Cerebellar cortex (tissue), 1 donor: Measurements from ENCODE around the gene FA2H.

Experiments used
- DNase-seq: peaks from one replicate; pipeline ENCODE4 v3.0.0-alpha.2; 2015; ENCODE audit warnings: low spot score

Gene FA2H

DNA sequence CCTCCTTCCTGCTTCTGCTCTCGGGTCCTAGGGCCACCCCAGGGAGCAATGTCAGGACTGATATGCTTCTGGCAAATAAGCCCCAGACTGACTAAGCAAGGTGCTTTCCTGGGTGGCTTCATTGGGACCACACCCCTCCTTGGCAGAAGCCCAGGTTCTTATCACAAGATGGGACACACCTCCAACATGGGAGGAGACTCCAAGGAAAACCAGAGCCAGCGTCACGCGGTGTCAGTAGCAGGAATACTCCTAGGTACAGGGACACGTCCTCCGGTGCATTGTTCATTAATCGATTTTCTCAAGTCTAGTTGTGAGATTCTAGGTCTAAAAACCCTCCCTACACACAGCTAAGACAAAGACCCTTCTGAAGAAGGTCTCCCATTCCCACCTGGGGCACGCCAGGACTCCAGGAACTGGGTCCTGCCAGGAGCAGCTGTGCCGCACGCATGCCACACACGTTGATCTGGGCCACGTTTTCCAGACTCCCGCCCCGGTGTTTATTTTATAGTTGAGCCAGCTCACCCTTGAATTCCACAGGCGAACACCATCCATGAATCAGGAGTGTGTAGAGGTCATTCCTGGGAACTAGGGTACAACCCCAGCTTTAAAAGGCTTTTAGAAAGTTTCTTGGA is 30.8 kb downstream of the FA2H start:
- no peak for DNase-seq

DNA sequence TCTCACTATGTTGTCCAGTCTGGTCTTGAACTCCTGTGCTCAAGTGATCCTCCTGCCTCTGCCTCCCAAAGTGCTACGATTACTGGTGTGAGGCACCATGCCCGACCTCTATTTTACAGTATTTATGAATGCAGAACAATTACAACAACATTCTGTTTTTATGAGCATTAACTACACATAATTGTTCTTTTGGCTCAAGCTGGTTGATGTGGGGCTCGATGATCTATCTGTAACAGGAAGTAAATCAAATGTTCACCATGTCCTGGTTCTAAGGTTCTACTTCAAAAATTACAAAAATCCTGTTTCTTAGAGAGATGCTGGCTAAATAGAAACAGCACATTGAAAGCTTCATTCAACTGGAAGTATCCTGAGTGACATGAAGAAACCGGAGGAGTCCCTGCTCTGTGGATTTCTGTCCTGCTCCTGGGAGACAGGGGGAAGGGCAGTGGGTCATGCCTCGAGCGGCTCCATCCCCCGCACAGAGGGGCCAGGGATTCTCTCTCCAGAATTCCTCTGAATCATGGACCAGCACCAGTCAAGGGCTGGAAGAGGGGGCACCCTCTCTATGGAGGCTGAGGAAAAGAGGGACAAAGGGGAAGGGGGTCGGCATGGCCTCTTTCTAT is 31.5 kb downstream of the FA2H start:
- no peak for DNase-seq

DNA sequence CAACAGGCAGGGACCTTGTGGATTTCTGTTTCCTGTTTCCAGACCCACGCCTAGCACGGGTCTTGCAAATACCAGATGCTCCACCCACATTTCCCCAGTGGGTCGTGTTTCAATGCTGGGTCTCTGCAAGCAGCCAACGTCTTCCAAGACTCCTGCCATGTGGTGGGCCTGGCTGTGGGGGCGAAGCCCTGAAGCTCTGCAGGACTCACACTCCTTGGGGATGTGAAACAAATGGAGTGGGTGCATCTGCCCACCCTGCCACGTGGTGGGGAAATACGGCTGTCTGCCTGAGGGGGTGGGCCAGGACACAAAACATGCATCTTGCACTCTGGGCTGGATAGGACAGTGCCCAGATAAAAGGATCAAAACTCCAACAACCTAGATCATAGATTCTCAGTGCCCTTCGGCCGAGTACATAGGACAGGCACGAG is 32.6 kb downstream of the FA2H start:
- no peak for DNase-seq

DNA sequence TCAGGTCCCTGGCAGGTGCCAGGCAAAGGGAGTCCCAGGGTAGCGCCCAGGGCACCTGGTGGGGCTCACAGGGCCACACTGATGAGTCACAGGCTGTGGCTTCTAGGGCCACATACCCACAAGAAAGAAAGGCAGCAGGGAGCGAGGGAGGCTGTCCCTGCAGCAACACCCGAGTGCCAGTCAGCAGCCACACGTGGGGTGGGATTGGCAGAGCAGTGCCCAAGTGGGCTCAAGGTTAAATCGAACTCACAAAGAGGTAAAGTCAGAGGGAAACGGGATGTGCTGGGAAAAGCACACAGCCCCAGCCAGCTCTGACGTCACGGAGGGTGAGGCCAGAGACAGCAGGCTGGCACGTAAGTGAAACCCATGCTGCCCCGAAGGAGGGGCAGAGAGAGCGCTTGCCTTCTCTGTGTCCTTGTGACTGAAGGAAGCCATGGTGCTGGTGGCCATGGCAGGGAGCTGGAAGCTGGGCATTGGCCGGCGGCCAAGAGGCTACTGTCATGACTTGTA is 33.8 kb downstream of the FA2H start:
- peak; percentile 11 for DNase-seq

DNA sequence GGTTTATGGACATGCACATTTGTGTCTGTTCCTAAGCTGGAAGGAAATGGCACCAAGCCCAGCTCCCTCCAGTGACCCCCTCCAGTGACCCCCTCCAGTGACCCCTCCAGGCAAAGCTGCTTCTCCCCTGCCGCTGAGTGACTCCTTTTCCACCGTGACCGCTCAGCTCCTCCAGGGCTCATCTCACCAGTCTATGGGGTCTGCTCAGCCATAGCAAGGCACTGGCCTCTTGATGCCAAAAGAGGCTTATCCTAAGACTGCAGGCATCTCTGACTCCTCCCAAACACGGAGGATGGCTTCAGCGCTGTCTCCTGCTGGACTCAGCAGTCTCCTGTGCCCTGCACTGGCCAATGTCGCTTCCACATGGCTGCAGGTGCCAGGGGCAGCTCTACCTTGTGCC is 35.3 kb downstream of the FA2H start:
- DNase-seq = no peak

DNA sequence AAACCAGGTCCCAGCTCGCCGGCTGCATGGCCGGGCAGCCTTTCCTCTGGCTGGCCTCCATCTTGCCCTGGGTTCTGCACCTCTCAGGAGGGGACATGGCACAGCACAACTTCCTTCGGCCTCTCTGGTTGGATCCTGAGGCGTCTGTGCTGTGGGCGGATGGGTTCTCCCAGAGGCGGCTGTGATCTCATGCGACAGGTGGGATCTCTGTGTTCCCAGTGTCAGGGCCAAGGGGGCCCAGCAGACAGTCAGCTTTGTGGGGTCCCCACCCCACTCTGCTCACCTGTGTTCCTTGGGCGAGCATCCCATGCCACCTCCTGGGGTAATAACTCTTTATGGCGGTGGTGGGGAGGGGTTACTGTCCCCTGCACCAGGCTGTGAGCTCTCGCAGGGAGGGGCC is 35.8 kb downstream of the FA2H start:
- DNase-seq = no peak

DNA sequence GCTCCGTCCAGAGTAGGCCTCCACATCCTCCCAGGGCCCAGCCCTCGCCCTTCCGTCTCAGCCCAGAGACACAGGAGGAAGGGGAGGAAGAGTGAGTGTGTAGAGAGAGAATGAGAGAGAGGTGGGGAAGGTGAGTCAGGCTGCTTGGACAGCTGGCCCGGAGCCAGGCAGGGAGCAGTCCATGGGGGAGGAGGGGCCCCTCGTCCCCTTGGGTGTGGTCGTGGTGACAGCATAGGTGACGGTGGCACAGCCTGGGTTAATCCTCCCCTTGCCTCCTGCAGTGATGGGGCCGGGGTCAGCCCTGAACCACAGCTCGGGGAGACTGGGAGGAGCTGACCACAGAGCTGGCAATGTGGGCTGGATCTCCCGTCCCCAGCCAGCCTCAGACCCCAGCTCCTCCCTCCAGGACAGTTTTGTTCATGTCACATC is 36.5 kb downstream of the FA2H start:
- no peak for DNase-seq

DNA sequence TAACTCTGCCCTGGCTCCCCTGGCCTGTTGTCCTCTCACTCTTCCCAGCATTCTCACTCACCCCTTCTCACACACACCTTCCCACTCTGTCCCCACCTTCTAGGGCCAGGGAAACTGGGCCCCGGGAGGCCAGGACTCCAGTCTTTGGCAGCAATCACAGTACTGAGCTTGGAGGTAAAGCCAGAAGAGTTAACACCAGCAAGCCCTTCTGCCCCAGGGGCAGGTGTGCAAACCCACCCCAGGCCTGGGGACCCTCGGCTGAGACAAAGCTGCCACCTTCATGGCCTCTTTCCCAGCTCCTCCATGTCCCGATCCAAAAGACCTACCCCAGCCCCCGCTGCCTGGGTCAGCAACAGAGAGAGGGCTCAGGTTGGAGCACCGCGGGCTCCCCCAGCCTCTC is 37.1 kb downstream of the FA2H start:
- no peak for DNase-seq

DNA sequence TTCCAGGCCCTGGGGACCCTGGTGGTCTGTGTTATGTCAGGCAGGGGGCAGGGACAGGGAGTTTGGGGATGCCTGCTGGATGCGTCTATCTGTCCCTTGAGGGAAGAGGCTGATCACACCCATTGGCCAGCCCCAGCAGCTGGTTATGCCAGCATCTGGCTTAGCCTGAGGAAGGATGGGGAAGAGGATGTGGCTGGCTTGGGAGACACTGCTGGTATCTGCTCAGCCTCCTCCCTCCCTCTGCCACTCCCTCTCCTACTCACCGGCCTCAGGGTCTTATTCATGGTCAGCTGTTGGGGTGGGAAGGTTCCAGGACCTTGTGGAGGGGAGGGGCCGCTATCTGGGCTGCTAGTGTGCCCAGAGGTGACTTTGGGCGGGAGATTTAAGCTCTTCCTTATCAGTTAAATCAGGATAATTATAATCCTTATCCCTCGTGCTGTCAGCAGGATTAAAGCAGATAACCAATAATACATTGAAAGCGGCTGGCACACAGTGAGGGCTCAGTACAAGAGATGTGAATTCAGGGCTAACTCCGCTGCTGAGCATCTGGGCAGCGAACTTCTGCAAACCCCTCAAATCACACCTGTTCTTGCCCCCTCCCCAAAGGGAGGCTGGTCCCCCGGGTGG is 38.0 kb downstream of the FA2H start:
- DNase-seq = no peak

DNA sequence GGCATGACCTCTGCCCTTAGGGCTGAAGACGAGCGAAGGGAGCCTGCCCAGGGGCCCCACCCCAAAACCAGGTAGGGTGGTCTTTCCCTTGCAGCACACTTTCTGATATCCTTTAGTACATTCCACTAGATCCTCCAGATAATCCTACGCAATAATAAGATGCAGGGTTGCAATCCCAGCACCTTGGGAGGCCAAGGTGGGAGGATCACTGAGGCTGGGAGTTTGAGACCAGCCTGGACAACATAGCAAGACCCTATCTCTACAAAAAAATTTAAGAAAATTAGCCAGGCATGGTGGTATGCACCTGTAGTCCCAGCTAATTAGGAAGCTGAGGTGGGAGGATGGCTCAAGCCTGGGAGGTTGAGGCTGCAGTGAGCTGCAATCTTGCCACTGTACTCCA is 39.1 kb downstream of the FA2H start:
- DNase-seq = no peak

DNA sequence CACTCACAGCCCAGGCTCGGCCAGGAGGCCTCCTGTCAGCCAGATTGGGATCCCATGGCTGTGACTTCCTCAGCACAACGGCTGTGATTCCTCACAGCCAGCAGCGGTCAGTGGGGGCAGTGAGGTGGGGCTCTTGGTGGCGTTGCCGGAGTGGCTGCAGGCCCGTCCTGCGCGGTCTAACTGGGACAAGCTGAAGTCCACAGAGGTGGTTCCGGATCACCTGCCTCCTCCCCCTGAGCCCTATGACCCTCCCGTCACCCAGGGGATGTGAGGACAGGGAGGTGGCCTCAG is 39.5 kb downstream of the FA2H start:
- DNase-seq = no peak

DNA sequence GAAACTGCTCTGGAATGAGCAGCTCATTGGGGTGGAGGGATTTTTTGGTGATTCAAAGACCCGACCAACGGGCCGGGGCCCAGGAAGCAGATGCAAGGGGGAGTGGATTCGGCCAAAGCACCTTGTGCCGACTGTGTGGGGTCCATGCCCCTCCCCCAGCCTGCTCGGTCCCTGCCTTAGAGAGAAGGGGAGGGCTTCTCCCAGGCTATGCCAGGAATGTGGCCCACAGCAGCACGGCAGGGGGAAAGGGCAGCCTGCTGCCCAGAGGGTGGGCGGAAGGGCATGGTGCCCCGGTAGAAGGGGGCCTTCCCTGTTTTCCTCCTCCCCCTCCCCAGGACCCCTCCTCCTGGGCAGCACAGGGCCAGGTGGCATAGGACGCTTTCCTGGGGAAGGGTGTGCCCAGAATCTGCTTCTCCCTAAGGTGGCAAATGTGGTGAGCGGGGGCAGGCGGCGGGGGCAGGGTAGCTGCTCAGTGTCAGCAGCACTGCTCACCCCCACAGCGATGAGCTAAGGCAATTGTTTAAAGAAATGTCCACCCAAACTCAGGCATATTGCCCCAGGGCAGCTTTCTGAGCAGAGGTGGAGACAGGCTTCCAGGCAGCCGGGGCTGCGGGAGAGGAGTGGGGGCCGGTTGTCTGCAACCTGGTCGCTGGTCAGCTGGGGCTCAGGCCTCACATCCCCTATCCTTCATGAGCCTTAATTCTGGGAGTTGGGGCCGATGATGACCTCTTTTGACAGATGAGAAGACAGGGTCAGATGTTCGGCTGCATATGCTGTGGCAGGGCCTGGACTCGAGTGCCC is 40.1 kb downstream of the FA2H start:
- no peak for DNase-seq

DNA sequence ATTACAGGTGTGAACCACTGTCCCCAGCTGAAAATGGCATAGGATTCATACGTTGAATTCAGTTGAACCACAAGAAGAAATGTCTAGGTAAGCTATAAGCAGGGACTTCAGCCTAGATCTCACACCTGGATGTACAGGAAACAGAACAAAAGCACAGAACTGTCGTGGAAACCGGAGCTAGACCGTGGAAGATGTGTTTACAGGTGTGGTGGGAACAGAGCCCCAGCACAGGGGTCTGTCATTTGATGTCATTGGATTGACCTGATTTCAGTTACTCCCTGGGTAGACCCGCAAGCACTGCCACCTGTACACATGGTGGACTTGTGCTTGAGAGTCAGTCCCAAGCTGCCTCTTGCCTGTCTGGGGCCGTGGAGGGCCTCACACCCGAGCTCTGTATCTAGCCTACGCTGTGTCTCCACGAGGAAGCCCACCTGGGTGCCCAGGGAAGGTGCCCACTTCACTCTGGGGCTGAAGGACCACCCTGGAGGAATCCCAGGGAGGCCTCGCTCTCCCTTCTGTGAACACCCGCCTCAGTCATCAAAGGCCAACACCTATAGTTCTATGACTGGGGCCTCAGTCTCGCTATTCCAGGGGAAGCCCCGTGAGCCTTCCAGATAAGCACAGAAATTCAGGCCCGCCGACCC is 41.8 kb downstream of the FA2H start:
- DNase-seq = no peak

DNA sequence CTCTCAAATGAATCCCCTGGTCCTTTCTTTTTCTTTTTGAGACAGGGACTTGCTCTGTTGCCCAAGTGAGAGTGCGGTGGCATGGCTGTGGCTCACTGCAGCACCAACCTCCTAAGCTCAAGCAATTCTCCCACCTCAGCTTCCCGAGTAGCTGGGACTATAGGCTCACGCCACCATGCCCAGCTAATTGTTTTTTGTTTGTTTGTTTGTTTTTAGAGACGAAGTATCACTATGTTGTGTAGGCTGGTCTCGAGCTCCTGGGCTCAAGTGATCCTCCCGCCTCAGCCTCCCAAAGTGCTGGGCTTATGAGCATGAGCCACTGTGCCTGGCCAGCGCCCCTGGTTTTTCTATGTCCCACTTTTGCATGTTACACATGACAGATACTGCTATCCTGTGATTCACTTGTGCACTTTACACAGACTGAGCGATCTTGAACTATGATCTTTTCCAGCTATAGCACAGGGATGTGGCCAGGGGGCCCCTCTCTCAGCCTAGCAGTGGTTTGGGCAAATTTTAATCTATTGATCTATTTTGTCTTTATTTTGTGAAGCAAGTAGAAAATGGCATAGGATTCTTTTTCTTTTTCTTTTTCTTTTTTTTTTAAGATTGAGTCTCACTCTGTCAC is 42.7 kb downstream of the FA2H start:
- DNase-seq = no peak

DNA sequence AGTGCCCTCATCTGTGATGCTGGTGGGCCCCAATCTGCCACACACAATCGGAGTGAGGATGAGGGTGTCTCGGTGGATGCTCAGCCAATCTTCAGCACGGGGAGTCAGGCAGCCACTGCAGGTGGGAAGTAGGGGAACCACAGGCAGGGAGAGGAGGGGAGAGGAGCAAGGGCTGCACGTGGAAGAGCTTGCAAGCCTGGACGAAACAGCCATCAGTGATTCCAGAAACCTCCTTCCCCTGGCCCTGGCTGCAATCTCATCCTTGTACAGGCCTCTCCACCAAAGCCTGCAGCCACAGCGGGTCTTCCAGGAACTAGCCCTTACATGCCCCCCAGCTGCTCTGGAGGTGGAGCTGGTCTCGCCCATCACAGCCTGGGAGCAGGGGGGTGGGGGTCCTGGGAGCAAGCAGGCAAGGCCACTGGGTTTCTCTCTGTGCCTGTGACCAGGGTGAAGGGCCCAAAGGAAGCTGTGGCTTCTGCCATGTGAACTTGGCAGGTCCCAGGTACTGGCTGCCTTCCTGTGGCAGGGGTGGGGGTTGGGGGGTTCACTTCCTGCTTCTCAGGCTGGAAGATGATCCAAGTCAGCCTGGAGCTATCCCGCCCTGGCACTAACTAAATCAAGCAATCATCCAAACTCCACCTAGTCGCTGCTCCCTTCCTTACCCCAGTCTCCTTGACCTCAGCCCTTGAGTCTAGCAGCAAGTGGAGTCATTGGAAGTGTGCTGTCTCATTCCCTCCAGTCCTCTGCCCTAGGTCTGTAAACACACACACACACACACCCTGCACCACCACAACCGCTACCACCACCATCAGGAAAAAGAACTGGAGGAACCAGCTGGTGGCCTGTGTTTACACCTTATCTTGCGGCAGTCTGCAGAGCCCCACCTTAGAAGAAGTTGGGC is 44.6 kb downstream of the FA2H start:
- no peak for DNase-seq

DNA sequence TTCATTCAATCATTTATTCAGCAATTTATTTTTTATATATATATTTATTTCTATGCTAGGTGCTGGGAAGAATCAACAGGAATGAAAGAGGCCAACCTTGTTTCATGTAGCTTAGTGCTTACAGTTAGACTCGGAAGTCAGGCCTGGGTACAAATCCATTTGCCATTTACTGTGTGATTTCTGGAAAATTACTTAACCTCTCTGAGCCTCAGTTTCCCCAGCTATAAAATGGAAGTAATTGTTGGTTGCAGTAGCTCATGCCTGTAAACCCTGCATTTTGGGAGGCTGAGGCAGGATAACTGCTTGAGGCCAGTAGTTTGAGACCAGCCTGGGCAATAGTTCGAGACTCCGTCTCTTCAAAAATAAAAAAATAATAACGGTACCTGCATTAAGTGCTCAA is 46.7 kb downstream of the FA2H start:
- no peak for DNase-seq

DNA sequence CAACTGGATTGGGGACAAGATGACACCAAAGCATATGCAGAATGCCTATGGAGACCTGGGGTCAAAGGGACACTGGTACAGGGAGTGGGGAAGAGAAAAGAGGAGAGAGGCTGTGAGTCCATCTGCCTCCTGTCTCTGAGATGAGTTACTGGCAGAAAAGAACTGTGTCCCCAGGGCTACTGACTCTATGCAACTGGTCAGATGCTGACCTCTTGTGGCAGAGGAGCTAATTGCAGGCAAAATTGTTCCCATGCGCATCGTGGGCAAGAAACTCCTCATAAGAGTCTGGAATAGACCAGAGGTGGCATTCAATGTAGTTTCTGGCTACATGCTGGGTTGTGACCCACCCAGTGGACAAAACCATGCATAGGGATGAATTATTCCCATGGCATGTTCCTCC is 47.9 kb downstream of the FA2H start:
- DNase-seq = peak; percentile 5

DNA sequence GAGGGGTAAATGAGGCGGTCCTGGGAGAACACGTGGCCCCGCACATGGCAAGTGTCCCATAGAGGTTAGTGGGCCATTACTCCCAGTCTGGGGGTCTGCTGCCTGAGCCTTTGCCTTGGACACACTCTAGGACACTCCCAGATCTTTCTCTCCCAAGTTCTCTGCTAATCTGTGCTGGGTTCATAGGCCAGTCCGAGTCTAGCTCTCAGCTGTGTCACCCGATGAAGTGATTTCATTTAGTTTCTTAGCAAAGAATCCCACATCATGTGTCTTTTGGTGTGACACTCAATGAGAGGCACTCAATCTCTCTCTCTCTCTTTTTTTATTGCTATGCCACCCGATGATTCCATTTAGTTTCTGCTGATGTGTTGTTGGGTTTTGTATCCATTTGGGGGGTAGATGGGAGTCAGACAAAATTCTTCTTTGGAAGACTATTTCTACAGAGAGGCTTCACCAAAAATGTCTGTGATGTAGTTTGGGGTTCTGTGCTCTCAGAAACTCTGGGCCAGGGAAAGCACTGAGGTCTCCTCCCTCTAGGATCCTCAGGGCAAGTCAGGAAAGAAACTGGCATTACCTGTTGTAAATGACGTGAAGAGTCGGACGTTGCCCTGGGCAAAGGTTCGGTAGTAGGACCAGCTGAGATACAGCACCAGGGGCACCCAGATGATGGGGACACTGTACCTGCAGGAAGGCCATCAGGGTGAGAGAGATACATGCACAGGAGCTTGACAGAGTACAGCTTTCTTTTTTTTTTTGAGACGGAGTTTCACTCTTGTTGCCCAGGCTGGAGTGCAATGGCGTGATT is 48.8 kb downstream of the FA2H start:
- DNase-seq = no peak

DNA sequence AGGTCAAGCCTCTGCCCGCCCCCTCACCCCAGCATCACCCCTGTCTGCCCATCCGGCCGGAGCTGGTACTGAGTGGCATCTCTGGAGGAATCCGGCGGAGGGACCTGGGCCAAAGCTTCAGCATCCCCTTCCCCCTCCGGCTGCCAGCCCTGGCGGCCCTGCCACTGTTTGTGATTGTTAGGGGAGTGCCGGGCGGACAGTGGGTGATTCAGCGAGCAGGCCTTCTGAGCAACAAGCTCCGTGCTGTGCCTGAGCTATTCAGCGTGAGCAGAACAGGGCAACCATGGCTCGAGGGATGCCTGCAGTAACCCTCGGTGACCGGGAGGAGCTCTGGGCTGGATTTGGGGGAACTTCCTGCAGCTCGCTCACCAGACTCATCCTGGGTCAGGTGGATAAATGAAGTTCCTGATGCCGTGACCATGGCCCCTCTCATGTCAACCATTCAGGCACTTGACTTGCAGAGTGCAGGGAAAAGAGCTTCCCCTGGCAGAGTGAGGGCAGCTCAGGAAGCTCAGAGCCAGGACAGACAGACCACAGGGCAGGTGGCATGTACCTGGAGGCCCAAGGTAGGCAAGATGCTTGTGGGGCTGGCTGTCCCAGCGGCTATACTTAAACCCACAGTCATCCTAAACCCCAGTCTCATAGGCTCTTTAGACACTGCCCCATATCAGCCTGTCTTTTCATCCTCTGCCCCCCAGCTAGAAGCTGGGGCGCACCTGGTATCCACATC is 49.6 kb downstream of the FA2H start:
- DNase-seq = peak; percentile 3
